HG03196 (cell line): ENCODE results near the gene MRPL21.
"Not testable (repeated sequence)": the region's sequence is repeated elsewhere in the genome, so short reads cannot be mapped to it uniquely, and the experiment has no call there.

Experiments
- ATAC-seq: cut with Tn5 transposase; IDR thresholded peaks from one replicate; pipeline ENCODE4 v1.9.1; 2021; ENCODE audit not compliant: unreplicated experiment

The MRPL21 gene

GRCh38 chr11:68911731-68912130, 8.1 kb upstream of the MRPL21 start:
- no peak for ATAC-seq

- ATAC-seq, result no peak
Observed at GRCh38 chr11:68910965-68911364, 7.3 kb upstream of the MRPL21 start.

- no peak for ATAC-seq
Observed at GRCh38 chr11:68908273-68908672, 4.6 kb upstream of the MRPL21 start.

DNA sequence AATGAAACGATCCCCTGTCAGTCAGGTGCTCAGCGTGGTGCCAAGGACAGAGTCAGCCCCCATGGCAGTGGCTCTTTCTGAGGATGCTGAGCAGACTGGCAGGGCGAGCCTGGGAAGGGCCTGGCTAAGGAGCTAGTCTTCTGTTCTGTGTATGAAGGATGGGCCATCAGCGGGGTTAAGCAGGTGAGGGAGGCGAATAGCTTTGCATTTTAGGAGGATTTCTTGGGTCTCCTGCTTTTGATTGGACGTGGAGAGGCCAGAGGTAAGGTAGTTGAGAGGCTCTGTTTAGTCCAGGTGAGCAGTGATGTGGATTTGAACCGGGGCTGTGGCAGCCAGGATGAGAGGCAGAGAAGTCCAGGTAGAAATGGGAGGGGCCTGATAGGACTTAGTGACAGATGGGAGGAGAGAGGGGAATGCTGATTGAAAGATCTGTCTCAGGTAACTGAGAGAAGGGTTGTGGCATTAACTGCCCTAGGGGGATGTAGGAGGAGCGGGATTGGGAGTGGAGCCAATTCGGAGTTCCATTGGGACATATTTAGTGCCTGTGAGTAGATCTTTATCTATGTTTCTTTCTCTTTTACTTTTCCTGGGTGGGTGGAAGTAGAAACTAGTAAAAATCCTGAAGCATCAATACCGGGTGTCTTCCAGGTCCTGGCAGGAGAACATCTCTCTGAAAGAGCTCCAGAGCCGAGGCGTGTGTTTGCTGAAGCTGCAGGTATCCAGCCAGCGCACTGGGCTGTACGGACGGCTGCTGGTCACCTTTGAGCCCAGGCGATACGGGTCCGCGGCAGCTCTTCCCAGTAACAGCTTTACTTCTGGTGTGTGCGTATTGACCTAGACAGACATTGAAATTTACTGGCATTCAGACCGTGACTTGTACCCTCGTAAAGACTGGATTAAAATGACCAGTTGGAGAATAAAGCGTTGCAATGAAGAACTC, 2.1 kb upstream of the MRPL21 start:
- ATAC-seq, result no peak

DNA sequence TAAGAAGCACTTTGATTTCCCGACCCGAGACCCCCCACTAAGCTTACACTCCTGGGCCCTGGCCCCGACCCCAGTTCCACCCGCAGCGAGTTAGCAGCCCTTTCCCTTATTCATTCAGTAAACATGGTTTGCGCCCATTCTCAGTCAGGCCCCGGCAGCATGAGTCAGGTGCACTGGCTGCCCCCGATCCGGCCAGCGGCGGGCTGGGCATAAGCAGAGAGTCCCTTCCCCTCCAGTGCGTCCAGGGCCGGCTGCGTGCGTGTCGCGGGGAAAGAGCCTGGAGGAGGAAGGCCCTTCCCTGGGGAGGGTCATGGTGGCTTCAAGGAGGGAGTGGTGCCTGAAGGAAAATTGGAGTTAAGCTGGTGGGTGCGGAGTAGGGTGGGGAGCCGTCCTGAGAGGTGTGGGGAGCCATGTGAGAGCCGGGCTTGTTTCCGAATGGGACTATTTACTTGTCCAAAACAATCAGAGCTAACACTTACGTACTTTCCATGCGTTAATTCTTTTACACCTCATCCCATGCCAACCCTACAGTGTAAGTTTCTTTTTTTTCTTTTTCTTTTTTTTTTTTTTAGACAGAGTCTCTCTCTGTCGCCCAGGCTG, 716 bp upstream of the MRPL21 start:
- ATAC-seq, result no peak

DNA sequence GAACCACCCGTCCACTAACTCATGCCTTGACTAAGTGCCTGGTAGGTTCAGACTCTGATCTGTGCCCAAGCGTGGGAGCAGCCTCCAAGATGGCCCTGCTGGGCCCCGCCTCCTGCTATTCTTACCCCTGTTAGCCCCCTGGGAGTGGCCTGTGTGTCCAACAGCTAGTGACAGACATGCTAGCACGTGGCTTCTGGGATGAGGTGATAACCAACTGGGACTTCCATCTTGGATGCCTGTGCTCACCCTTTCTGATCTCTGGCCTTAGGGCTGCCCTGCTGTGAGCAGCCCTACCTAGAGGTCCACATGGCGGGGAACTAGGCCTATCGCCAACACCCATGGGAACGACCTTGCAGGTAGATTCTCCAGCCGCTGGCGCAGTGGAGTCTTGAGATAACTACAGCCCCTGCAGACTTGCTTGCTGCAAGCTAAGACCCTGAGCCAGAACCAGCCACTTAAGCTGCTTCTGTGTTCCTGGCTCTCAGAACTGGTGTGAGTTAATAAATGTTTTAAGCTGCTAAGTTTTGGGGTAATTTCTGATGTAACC, 2.7 kb downstream of the MRPL21 start:
- ATAC-seq, result no peak

GRCh38 chr11:68897441-68897840, 6.2 kb downstream of the MRPL21 start:
- ATAC-seq, result no peak

DNA sequence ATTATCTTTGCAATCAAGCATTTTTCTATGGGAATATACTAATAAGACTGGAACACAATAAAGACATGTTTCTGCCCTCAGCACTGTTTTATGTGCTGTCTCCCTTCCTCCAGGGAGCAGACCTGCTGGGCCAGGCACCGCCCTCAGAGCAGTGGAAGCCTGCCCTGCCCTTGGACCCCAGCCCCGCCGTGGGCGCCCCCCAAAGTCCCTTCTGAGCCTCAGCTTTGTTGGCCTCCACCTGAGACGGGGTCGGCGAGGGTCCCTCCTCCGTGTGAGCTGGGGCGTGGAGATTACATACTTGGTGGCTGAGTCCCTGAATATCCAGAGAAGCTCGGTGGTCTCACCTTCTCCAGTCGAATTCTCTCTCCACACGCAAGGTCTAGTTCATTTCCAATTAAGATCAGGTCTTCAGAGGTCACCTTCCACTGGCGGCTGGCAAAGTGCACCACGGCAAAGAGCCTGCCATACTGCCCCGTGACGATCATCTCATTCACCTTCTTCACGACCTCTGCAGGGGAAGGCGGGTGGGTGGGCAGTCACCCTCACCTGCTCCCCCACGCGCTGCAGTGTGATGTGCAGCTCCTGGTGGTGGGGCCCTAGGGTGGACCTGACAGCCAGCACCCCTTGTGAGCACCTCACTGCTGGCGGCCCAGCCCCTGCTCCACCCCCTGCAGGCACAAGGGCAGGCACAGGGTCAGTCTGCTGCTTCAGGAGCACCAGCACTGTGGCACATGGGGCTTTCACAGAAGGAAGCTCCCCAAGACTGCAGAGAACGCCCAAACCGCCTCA, 7.3 kb downstream of the MRPL21 start:
- no peak for ATAC-seq

DNA sequence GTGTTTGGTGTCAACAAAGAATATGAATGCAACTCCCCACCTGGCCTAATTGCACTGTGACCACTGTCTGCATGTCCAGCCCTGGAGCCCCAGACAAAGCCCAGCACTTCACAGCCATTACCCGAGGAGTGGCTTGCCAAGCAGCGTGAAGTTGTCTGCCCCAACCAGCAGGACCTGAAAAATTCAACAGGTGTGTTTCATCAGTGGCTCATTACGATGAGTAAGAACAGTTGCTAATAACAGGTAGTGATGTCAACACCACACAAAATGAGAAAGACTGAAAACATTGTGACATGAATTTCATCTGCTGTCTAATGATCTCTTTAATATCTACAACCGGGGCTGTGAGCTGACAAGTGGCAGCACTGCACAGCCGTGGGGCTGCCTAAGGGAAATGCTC, 10.3 kb downstream of the MRPL21 start:
- ATAC-seq, result no peak

DNA sequence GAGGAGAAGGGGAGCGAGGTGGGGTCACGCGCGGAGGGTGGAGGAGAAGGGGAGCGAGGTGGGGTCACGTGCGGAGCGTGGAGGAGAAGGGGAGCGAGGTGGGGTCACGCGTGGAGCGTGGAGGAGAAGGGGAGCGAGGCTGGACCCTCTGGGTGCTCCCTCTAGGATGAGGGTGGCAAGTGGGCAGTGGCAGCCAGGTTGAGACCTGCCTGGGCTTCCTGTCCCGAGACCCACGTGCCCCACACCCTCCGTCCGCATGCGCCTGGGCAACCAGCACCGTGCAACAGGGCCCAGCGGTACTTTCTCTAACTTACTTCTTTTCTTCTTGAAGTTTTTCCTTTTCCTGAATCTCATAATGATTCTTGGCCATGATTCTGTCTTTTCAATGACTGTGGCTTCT, 11.1 kb downstream of the MRPL21 start:
- ATAC-seq, result no peak

DNA sequence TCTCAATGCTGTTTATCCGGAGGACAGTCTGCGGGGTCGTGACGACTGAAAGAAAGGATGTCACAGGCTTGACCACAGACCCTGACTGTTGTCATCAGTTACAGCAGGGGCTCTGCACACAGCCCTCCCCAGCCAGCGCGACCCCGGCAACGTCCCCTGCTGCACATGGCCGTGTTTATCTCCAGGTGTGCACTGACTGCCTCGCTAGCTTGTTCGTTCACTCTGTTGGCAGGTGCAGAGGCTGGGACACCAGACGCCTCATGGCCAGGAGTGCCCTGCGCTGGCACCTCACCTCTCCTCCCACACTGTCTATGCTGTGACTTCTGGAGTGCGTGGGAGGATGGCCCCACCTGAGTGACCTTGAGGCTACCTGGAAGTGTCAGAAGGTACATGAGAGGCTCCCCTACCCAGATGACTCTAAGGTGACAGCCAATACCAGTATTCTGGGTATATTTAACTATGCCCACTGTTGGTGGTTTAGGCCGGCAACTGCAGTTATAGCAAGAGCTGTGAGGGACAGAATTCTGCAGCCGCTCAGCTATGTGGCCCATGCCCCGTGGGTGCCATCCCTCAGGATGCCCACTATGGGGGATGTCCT, 12.2 kb downstream of the MRPL21 start:
- no peak for ATAC-seq

DNA sequence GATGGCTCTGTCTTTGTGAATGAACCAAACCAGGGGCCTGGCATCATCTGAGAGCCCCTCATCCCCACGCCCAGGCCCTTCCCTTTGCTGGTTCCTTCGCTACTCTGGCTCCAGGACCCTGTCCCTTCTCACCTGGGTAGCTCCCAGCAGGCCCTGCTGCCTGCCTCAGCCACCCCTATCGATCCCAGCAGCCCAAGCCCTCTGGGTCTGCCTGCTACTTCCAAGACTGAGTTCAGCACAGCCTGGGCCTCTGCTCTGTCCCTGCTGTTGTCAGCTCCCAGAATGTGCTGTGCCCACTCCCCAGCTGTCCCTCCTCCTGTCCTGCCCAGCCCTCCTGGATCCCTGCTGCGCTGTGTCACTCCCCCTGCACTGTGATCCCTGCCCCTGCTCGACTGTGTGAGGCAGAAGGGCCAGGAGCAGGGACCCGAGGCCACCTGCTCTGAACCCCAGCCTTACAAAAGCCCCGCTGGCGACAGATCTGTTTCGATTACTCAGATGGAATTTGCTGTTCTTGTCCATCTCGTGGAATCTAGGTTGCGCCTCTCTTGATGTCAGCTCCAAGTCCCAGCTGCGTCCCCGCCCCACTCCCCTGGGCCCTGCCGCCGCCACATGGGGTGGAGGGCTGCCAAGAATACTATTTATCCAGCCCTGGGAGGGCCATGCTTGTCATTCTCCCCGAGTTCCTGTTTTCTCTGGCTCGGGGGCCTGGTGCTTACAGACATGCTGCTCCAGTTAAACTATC, 13.0 kb downstream of the MRPL21 start:
- ATAC-seq, result no peak

DNA sequence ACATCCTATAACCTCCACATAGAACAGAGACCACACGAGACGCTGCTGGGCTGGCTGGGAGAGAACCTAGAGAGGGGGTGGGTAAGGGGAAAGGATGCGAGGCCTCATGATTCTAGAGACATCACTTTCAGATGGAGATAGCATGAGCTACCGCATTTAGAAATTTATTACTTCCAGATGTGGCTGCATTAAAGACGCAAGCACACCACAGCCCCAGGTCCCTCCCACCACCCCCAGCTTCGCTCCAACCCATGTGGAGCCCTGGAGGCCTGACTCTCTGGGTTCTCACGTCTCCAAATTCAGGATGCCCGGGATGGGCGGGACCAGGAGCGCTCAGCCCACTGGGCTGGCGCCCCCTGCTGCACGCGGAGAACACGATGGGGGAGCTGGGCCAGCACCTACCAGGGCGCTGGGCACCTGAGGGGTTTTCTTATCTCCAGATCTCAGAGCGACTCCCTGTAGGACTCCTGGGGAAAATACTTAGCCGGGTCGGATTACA, 13.6 kb downstream of the MRPL21 start:
- no peak for ATAC-seq

DNA sequence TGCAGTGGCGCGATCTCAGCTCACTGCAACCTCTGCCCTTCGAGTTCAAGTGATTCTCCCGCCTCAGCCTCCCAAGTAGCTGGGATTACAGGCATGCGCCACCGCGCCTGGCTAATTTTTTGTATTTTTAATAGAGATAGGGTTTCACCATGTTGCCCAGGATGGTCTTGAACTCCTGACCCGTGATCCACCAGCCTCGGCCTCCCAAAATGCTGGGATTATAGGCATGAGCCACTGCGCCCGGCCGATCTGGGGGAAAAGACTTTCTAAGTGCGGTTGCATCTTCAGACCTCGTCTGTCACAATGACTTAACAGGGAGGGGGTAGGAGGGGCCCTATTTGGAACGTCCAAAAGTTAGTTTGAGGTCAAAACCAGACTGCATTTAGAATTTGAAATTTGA, 18.8 kb downstream of the MRPL21 start:
- ATAC-seq, result not testable (repeated sequence)

GRCh38 chr11:68882391-68882790, 21.2 kb downstream of the MRPL21 start:
- ATAC-seq, result no peak

DNA sequence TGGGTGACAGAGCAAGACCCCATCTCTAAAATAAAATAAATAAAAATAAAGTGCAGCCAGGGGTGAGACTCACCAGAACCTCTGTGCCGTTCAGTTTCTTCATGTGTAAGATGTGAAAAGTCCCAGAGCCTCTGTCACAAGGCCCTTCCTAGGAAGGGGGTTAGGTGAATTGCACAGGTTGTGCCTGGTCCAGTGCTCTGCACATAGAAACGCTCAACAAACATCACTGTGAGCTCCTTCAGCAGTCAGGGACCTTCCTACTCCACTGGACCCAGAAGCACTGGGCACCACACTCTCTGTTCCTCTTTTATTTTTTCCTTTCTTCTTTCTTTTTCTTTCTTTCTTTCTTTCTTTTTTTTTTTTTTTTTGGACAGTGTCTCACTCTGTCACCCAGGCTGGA, 22.3 kb downstream of the MRPL21 start:
- no peak for ATAC-seq

DNA sequence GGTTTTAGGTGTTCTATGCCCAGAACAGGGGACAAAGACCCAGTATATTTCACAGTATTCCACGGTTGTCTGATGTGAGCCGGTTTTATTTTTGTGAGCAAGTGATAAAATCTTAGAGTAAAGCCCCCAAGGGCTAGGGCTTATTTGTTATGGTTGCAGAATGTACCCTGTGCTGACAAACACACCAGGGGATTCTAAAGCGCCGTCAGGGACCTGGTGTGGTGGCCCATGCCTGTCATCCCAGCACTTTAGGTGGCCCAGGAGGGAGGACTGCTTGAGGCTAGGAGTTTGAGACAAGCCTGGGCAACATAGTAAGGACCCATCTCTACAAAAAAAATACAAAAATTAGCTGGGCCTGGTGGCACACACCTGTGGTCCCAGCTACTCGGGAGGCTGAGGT, 22.8 kb downstream of the MRPL21 start:
- ATAC-seq, result no peak

DNA sequence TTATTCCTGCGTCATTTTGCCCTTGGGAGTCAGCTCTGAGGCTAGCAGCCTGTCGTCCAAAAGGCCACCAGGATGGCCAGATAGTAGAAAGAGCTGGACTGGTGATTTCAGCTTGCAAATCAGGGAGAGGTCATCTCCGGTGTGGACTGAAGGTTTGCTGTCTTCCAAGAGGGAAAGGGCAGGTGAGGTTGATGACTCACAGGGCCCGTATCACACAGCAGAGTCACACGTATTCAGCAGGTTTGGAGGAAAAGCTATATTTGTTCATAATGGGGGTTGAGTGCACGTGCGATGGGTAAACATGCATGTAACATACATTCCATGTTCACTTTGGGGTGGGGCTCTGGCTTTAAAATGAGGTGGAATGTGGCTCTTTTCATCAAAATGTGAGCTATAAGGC, 25.6 kb downstream of the MRPL21 start:
- ATAC-seq, result no peak

DNA sequence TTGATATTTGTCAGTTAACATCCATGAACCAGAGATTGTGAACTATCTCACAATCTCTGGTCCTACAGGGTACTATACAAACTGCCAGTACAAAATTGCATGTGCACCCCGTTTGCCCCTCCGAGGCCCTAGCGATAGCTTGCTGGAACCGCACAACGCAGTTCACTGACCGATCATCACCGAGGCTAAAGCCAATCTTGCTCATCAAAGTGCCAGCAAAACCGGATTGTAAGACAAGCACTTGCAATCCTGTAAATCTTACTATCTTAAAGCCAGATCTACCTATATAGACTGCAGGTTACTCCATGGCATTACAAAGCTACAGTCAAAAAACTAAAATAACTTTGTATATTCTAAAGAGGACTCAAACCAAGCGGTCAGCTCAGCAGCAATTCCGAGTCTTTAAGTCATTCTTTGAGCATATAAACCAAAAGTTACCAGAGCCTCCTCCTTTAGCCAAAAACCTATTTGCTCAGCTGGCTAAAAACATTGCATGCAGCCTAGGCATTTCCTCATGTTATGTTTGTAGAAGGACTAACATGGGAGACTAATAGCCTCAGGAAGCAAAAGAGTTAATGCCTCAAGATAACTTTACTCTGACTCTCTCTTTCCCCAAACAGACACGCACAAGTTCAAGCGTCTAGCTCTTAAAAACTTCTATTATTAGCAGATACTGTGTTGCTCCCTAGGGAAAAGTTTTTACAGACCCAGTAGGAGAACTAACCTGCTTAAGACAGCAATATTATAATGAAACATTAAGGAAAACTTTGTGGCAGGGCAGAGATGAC, 31.2 kb downstream of the MRPL21 start:
- no peak for ATAC-seq
